HG02759 (cell line): ENCODE data around the gene NKX3-2.

Experiments
- ATAC-seq: cut with Tn5 transposase; IDR thresholded peaks from one replicate; pipeline ENCODE4 v1.9.1; 2021; ENCODE audit warnings: mild to moderate bottlenecking, moderate library complexity; ENCODE audit not compliant: unreplicated experiment

Gene NKX3-2

GRCh38 chr4:13534344-13535063 is 9.8 kb downstream of the NKX3-2 start:
- no peak for ATAC-seq

- no peak for ATAC-seq
These were observed 10.5 kb downstream of the NKX3-2 start for GRCh38 chr4:13533670-13534343.

GRCh38 chr4:13531625-13531998 is 12.7 kb downstream of the NKX3-2 start:
- ATAC-seq: no peak

- no peak for ATAC-seq
These were observed 13.3 kb downstream of the NKX3-2 start for GRCh38 chr4:13530823-13531624.

- ATAC-seq: no peak
These were observed 15.0 kb downstream of the NKX3-2 start for GRCh38 chr4:13529128-13529919.

GRCh38 chr4:13528821-13529127 is 15.5 kb downstream of the NKX3-2 start:
- no peak for ATAC-seq

- ATAC-seq: peak; percentile 75
These were observed 16.1 kb downstream of the NKX3-2 start for GRCh38 chr4:13527981-13528820.

- ATAC-seq: peak; percentile 24
These were observed 16.9 kb downstream of the NKX3-2 start for GRCh38 chr4:13527192-13527980.

- no peak for ATAC-seq
These were observed 17.6 kb downstream of the NKX3-2 start for GRCh38 chr4:13526658-13527057.

GRCh38 chr4:13525606-13526281 is 18.6 kb downstream of the NKX3-2 start:
- ATAC-seq: no peak

- ATAC-seq: no peak
These were observed 19.6 kb downstream of the NKX3-2 start for GRCh38 chr4:13524504-13525243.

- no peak for ATAC-seq
These were observed 20.5 kb downstream of the NKX3-2 start for GRCh38 chr4:13523591-13524503.

- ATAC-seq: no peak
These were observed 21.2 kb downstream of the NKX3-2 start for GRCh38 chr4:13523105-13523477.

- ATAC-seq: no peak
These were observed 21.8 kb downstream of the NKX3-2 start for GRCh38 chr4:13522282-13523104.

GRCh38 chr4:13521047-13521446 is 23.3 kb downstream of the NKX3-2 start:
- ATAC-seq: no peak

- no peak for ATAC-seq
These were observed 27.9 kb downstream of the NKX3-2 start for GRCh38 chr4:13516315-13516860.
